Measurements from ENCODE around the gene TEAD2. TPM values are rescaled to one million over a fixed set of nuclear protein-coding genes. Genes with fewer than 3 reads are reported as not detected.
A peak's percentile ranks its signal among the peaks of the same experiment; 100 is the strongest.

TEAD2 gene
- total and polyA plus RNA-seq, 9 of the 15 experiments (the other 6 are each of a cell fraction or from before 2014, with no cell fraction given) = 1.6 to 27.0 (median 13.9) TPM

DNA sequence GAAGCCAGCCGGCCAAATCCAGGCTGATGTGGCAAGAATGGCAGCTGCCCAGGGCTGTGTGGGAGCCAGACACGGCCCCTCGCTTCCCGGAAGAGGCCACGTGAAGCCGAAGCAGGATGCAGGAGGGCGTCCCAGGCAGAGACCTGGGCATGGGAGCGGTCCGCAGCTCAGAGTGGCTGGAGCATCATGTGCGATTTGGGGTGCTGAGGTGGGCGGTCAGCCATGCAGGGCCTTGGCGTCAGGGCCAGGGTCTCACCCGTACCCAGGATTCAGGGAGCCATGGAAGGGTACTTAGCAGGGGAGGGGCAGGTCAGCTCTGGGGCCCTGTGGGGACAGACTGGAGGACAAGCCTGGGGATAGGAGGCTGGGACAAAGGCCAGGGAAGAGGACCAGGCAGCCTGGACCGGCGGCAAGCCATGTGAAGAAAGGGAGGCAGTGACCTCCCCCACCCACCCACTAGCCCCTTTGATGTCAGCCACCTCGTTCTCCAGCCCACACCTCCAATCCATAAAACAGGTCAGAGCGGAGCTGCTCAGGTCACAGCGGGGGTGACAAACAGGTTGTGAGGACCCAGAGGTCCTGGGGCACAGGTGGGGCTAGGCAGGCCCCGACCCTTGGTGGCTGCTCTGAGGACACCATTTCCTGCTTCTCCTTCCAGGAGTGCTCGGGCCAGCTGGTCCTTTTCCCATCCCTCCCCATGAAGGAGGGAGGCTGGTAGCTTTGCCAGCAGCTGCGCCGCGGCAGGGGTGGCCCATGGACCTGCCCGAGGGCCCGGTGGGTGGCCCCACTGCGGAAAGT, 28.1 kb upstream of the TEAD2 start:
- peaks cover 7 to 42% of the 10 kb centered on the region in 2 experiments; a peak in 4 of 5 replicates for H3K4me1 ChIP-seq (replicated peaks in 1 of 2; ENCODE audit: control insufficient read depth in 2 of 2, insufficient read depth in 2 of 2, low read length in 2 of 2)
- H4K20me1 ChIP-seq (replicated peaks; ENCODE audit: control insufficient read depth, insufficient read depth, low read length) = no peaks in the 10 kb centered on the region
- TF ChIP-seq ILK (tag; IDR thresholded peaks at IDR 0.05; ENCODE audit: borderline replicate concordance, low read depth) = no peak
- no peak for TF ChIP-seq ATF3 (IDR thresholded peaks at IDR 0.05)
- no peak for TF ChIP-seq ATF3 (CRISPR knock-in tag; conservative IDR thresholded peaks at IDR 0.05)
- no peak for TF ChIP-seq EGR1 (conservative IDR thresholded peaks at IDR 0.05)
- no peak for TF ChIP-seq EZH2 (IDR thresholded peaks at IDR 0.05; ENCODE audit: borderline replicate concordance, low read depth, low read length)
- TF ChIP-seq U2AF1 (optimal IDR thresholded peaks at IDR 0.05; ENCODE audit: low read depth, low read length) = no peak
- no peak for TF ChIP-seq FOS (IDR thresholded peaks at IDR 0.05; ENCODE audit: extremely low read depth, insufficient read length)
- CTCF ChIA-PET (ENCODE audit: low intra/inter-chr PET ratio) = interaction anchor here (4.4 kb wide), 1 partner anchor 54 kb away, joined by 59 read pairs; no protein-coding TSS in a partner anchor
- in situ Hi-C loops (cut with MboI) = loop anchor here (5.0 kb wide), 1 partner anchor 47 kb away; no protein-coding TSS in a partner anchor
- no peak overlapping the region for H3K27ac ChIP-seq (ENCODE audit: extremely low read depth, low read depth, low read length)
- H3K36me3 ChIP-seq (ENCODE audit: control insufficient read depth, insufficient read depth, low read length) = no peaks in the 10 kb centered on the region
- no peak for ATAC-seq
- H3K9me3 ChIP-seq (replicated peaks; ENCODE audit: control insufficient read depth, insufficient read depth, low read depth, low read length) = 0 out of 2 replicates have a peak, but pooled peaks cover 3% of the 10 kb centered on the region
- H3K4me2 ChIP-seq (ENCODE audit: insufficient read depth, low read length) = no peak overlapping the region
- 0 out of 4 replicates have a peak overlapping the region, but pooled peaks of 1 of the 2 experiments have one; percentile 61 for H3K9ac ChIP-seq (ENCODE audit: insufficient read depth in 1 of 2, low read depth in 2 of 2, low read length in 2 of 2)
- no peak overlapping the region; the same call in 1 of the 2 replicates for H2AFZ ChIP-seq (ENCODE audit: low read depth, low read length)
- H3K4me3 ChIP-seq = no peak overlapping the region
- DNase-seq (ENCODE audit: extremely low read depth in 1 of 4, low spot score in 3 of 4) = no peak
- H3K27me3 ChIP-seq (ENCODE audit: control insufficient read depth in 2 of 2, insufficient read depth in 2 of 2, low read length in 2 of 2) = no peaks in the 10 kb centered on the region
- FAIRE-seq = no peak
- intact Hi-C loops (cut with micrococcal nuclease) = no loop called here
- no TSS peak for BruUV-seq (replicated peaks)
- no peaks in the 10 kb centered on the region for H3K79me2 ChIP-seq (ENCODE audit: control insufficient read depth, insufficient read depth, low read length)
- no peaks in the 10 kb centered on the region for H3K9me1 ChIP-seq (ENCODE audit: control insufficient read depth, insufficient read depth, low read length)
- POLR2A ChIA-PET = interaction anchor here (1.7 kb wide), 1 partner anchor 20 kb away, joined by 5 read pairs; no protein-coding TSS in a partner anchor
- WGBS (ENCODE audit: insufficient coverage, low coverage, missing lambda C conversion rate) = 62% methylated on average over 18 of the region's 26 CpGs

Data from K562 (cell line).